HepG2 (cell line): ENCODE data around the gene MRNIP. TPM values are rescaled to one million over a fixed set of nuclear protein-coding genes. Genes with fewer than 3 reads are reported as not detected.

Experiments
- ATF2 ChIP-seq: sonication (generic); formaldehyde crosslinking; IDR thresholded peaks from 2 replicates; pipeline ENCODE4 v1.4.0; 2020; ENCODE audit warnings: missing genetic modification reagents
- CAMTA2 ChIP-seq: sonication (generic); formaldehyde crosslinking; IDR thresholded peaks from 2 replicates; pipeline ENCODE4 v1.4.0; 2020; ENCODE audit warnings: mild to moderate bottlenecking, missing genetic modification reagents, borderline replicate concordance
- ELF3 ChIP-seq: IDR thresholded peaks from 2 replicates; pipeline ENCODE4 v1.6.1; 2016; ENCODE audit warnings: missing genetic modification reagents, missing compliant biosample characterization
- EP300 ChIP-seq, 3 experiments: sonication (generic) in 1 of 3; formaldehyde crosslinking in 1 of 3; IDR thresholded peaks; 2 replicates each; pipeline versions ENCODE4 v1.5.1 to v1.6.1; 2011 to 2020; ENCODE audit warnings: low read depth in 2 of 3, low read length in 2 of 3, borderline replicate concordance in 1 of 3, improper control_type of control experiment in 1 of 3, mild to moderate bottlenecking in 1 of 3, missing genetic modification reagents in 1 of 3, moderate library complexity in 1 of 3
- GPN1 ChIP-seq: sonication (generic); formaldehyde crosslinking; IDR thresholded peaks from 2 replicates; pipeline ENCODE4 v1.5.1; 2020; ENCODE audit warnings: missing genetic modification reagents, borderline replicate concordance
- HES4 ChIP-seq: sonication (generic); formaldehyde crosslinking; IDR thresholded peaks from 2 replicates; pipeline ENCODE4 v1.9.0; 2021; ENCODE audit warnings: mild to moderate bottlenecking, missing genetic modification reagents, borderline replicate concordance
- HMGXB4 ChIP-seq, 2 experiments: sonication (generic) in 1 of 2; formaldehyde crosslinking in 1 of 2; IDR thresholded peaks; 2 replicates each; pipeline versions ENCODE4 v1.4.0 to v1.6.1; 2018 to 2020; ENCODE audit warnings: missing genetic modification reagents in 2 of 2, borderline replicate concordance in 1 of 2, low read depth in 1 of 2, mild to moderate bottlenecking in 1 of 2, missing biosample characterization in 1 of 2
- HNRNPK ChIP-seq: fragments of 200-400 bp; formaldehyde crosslinking; IDR thresholded peaks from 2 replicates; pipeline ENCODE4 v1.6.1; 2018; ENCODE audit warnings: low read length, low read depth, moderate library complexity, mild to moderate bottlenecking; ENCODE audit not compliant: poor library complexity, severe bottlenecking
- KDM5B ChIP-seq: sonication (generic); formaldehyde crosslinking; IDR thresholded peaks from 2 replicates; pipeline ENCODE4 v1.4.0; 2020; ENCODE audit warnings: missing genetic modification reagents, mild to moderate bottlenecking, borderline replicate concordance
- MAF1 ChIP-seq: sonication (generic); formaldehyde crosslinking; IDR thresholded peaks from 2 replicates; pipeline ENCODE4 v1.5.0; 2020; ENCODE audit warnings: missing genetic modification reagents, borderline replicate concordance
- MEF2D ChIP-seq: sonication (generic); formaldehyde crosslinking; IDR thresholded peaks from 2 replicates; pipeline ENCODE4 v1.5.1; 2020; ENCODE audit warnings: mild to moderate bottlenecking, missing genetic modification reagents
- PHF8 ChIP-seq: sonication (generic); formaldehyde crosslinking; IDR thresholded peaks from 2 replicates; pipeline ENCODE4 v1.5.0; 2020; ENCODE audit warnings: missing genetic modification reagents
- PRDM15 ChIP-seq: sonication (generic); formaldehyde crosslinking; IDR thresholded peaks from 2 replicates; pipeline ENCODE4 v1.4.0; 2020; ENCODE audit warnings: missing genetic modification reagents
- TARDBP ChIP-seq: sonication (generic); formaldehyde crosslinking; IDR thresholded peaks from 2 replicates; pipeline ENCODE4 v1.8.0; 2022; ENCODE audit warnings: mild to moderate bottlenecking, missing genetic modification reagents
- ZKSCAN1 ChIP-seq: fragments of 150-350 bp; IDR thresholded peaks from 2 replicates; pipeline ENCODE4 v1.6.1; 2014; ENCODE audit warnings: low read length
- ZNF331 ChIP-seq: sonication (generic); formaldehyde crosslinking; IDR thresholded peaks from 2 replicates; pipeline ENCODE4 v1.4.0; 2020; ENCODE audit warnings: missing genetic modification reagents
- ZNF441 ChIP-seq: sonication (generic); formaldehyde crosslinking; IDR thresholded peaks from 2 replicates; pipeline ENCODE4 v1.7.0; 2021; ENCODE audit warnings: missing genetic modification reagents, borderline replicate concordance
- ZNF558 ChIP-seq: sonication (generic); formaldehyde crosslinking; IDR thresholded peaks from 2 replicates; pipeline ENCODE4 v1.9.0; 2022; ENCODE audit warnings: mild to moderate bottlenecking, missing genetic modification reagents, borderline replicate concordance
- ZNF598 ChIP-seq: sonication (generic); formaldehyde crosslinking; IDR thresholded peaks from 2 replicates; pipeline ENCODE4 v1.5.1; 2020; ENCODE audit warnings: mild to moderate bottlenecking, missing genetic modification reagents, borderline replicate concordance
- ZNF747 ChIP-seq: sonication (generic); formaldehyde crosslinking; IDR thresholded peaks from 2 replicates; pipeline ENCODE4 v1.8.1; 2023; ENCODE audit warnings: missing genetic modification reagents, mild to moderate bottlenecking, borderline replicate concordance
- ZNF75D ChIP-seq: sonication (generic); formaldehyde crosslinking; IDR thresholded peaks from 2 replicates; pipeline ENCODE4 v1.8.1; 2023; ENCODE audit warnings: missing genetic modification reagents, mild to moderate bottlenecking, borderline replicate concordance
- polyA plus RNA-seq, 8 experiments: library from polyadenylated mRNA; depleted of rRNA in 3 of 8; stranded (reverse) in 7 of 8; unstranded in 1 of 8; fragments of >200 nt; fragmentation: Illumina TruSeq in 4 of 8; extraction: Trizol in 4 of 8; gene quantifications; 2 replicates each; pipeline versions ENCODE4 v1.2.1 to v1.2.3, GENCODE V29; 2011 to 2016; ENCODE audit warnings: low read depth in 4 of 8, missing spikeins in 1 of 8, mixed read lengths in 1 of 8; ENCODE audit not compliant: insufficient read depth in 1 of 8
- total RNA-seq, 5 experiments: library from RNA; depleted of rRNA; stranded (reverse); fragments of >200 nt; fragmentation: Illumina TruSeq; extraction: Trizol; gene quantifications; 2 replicates each; pipeline ENCODE4 v1.2.3, GENCODE V29; 2016; ENCODE audit warnings: low read depth in 1 of 5

The MRNIP gene
- total and polyA plus RNA-seq, 2 of the 13 experiments (the other 11 are each of a cell fraction or from before 2014, with no cell fraction given) = 15.5 to 34.1 TPM

GRCh38 chr5:179805529-179806249, 52.9 kb downstream of the MRNIP start (continued):
- 0 out of 2 replicates have a peak, but pooled peaks have one; percentile 65 for TF ChIP-seq GPN1 (CRISPR knock-in tag)
- no peak for TF ChIP-seq ATF2 (CRISPR knock-in tag)
- peak; percentile 60 for TF ChIP-seq PHF8 (CRISPR knock-in tag)
- peak; percentile 53 to 72; a peak in 3 of 4 replicates for TF ChIP-seq HMGXB4 (CRISPR knock-in tag; IDR thresholded peaks at IDR 0.05; ENCODE audit: borderline replicate concordance in 1 of 2, low read depth in 1 of 2)
- TF ChIP-seq CAMTA2 (CRISPR knock-in tag) = no peak
- TF ChIP-seq ZNF598 (CRISPR knock-in tag) = no peak
- peak; percentile 68; the same call in 1 of the 2 replicates for TF ChIP-seq TARDBP
- TF ChIP-seq ZNF331 (CRISPR knock-in tag) = 0 out of 2 replicates have a peak, but pooled peaks have one; percentile 9
- TF ChIP-seq PRDM15 (CRISPR knock-in tag) = no peak
- 0 out of 2 replicates have a peak, but pooled peaks have one; percentile 45 for TF ChIP-seq MEF2D (CRISPR knock-in tag)
- TF ChIP-seq ZNF75D (CRISPR knock-in tag) = no peak
- peak; percentile 17 for TF ChIP-seq HNRNPK
- peak; percentile 47; the same call in 1 of the 2 replicates for TF ChIP-seq ZNF558
- TF ChIP-seq ZKSCAN1 = no peak
- TF ChIP-seq ZNF441 (CRISPR knock-in tag) = no peak
- no peak for TF ChIP-seq EP300 (IDR thresholded peaks at IDR 0.05; ENCODE audit: low read depth in 2 of 2, low read length in 2 of 2)
- no peak for TF ChIP-seq EP300 (CRISPR knock-in tag; IDR thresholded peaks at IDR 0.05; ENCODE audit: borderline replicate concordance)
- TF ChIP-seq ZNF747 = 0 out of 2 replicates have a peak, but pooled peaks have one; percentile 41
- TF ChIP-seq ELF3 = 0 out of 2 replicates have a peak, but pooled peaks have one; percentile 9
- TF ChIP-seq KDM5B = peak; percentile 51; the same call in 1 of the 2 replicates
- TF ChIP-seq HES4 (CRISPR knock-in tag) = peak; percentile 14; the same call in 1 of the 2 replicates
- TF ChIP-seq MAF1 (CRISPR knock-in tag) = peak; percentile 37; the same call in 1 of the 2 replicates
